GM21390 (cell line): ENCODE measurements around the gene SPATS2.
A peak's percentile ranks its signal among the peaks of the same experiment; 100 is the strongest.

Source experiments
- ATAC-seq: cut with Tn5 transposase; IDR thresholded peaks from one replicate; pipeline ENCODE4 v1.9.1; 2021; ENCODE audit not compliant: unreplicated experiment

SPATS2 gene

DNA sequence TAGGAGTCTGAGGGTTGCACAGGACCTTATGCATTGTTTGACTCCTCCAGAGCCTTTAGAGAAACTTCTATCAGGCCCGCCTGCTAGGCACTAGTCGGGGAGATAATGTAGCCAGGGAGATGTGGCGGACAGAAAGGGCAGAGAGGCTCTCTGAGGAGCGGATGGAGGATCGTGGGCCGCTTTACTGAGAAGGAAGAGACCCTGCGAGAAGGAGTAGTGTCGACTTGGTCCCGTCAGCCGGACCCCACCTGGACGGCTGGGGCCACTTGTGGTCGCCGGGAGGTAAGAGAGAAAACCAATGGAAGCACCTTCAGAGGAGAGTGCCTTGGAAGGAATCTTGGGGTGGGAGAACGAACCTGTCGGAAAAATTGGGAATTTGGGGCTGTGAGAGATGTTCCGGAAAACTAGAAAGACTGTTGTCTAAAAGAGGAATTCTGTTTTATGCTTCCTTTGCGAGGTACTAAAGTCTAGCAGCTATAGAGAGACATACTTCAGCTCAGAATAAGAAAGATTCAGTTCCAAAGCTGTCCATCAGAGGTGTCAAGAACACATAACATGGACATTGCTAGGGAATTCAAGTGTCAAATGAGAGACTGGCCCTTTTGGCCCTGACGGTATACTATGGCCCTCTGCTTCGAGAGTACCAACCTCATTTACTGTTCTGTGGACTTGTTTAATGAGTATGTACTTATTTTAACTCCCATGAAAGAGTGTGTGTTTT lies 201.3 kb downstream of the SPATS2 start:
- peak; percentile 25 for ATAC-seq
